RPMI7951 (cell line): ENCODE results near the gene PFN1. TPM values are rescaled to one million over a fixed set of nuclear protein-coding genes. Genes with fewer than 3 reads are reported as not detected.

ENCODE experiments used
- DNase-seq: peaks from one replicate; pipeline ENCODE4 v3.0.0-alpha.2; 2012; ENCODE audit warnings: low read depth
- total RNA-seq: library from RNA; depleted of rRNA; stranded (reverse); fragments of >200 nt; shearing (Covaris generic); gene quantifications from 2 replicates; pipeline ENCODE4 v1.2.3, GENCODE V29; 2014; rRNA removed

PFN1 gene
- total RNA-seq, 1 experiment from 2014 or later = 894 TPM

- no peak for DNase-seq
Measured at GRCh38 chr17:4896332-4897197, 51.8 kb downstream of the PFN1 start.

- no peak for DNase-seq
Measured at GRCh38 chr17:4895657-4896331, 52.5 kb downstream of the PFN1 start.

Other genes starting within 250 kb of the PFN1 start
- gene PELP1, start 244.4 kb downstream of the PFN1 start, total RNA-seq = 8.8 and 23.7 TPM in 2 replicates
- 10.6 and 14.3 TPM in 2 replicates for gene ARRB2, start 237.9 kb downstream of the PFN1 start, total RNA-seq
- gene MED11, start 217.1 kb downstream of the PFN1 start, total RNA-seq = 25.4 and 26.4 TPM in 2 replicates
- not detected in 2 replicates for gene ZMYND15, start 208.7 kb downstream of the PFN1 start, total RNA-seq
- 0.12 and 0.29 TPM in 2 replicates for gene CXCL16, start 208.6 kb downstream of the PFN1 start, total RNA-seq
- gene TM4SF5, start 176.6 kb downstream of the PFN1 start, total RNA-seq = not detected in 2 replicates
- 0.96 and 1.3 TPM in 2 replicates for gene VMO1, start 162.2 kb downstream of the PFN1 start, total RNA-seq
- gene GLTPD2, start 159.6 kb downstream of the PFN1 start, total RNA-seq = not detected in 2 replicates
- 319 and 393 TPM in 2 replicates for gene PSMB6, start 152.4 kb downstream of the PFN1 start, total RNA-seq
- gene PLD2, start 141.4 kb downstream of the PFN1 start, total RNA-seq = 7.0 and 12.1 TPM in 2 replicates
- gene MINK1, start 115.2 kb downstream of the PFN1 start, total RNA-seq = 11.0 and 11.1 TPM in 2 replicates
- gene C17orf107, start 49.0 kb downstream of the PFN1 start, total RNA-seq = 0.12 and 0.20 TPM in 2 replicates
- not detected in 2 replicates for gene CHRNE, start 45.4 kb downstream of the PFN1 start, total RNA-seq
- gene GP1BA, start 16.3 kb downstream of the PFN1 start, total RNA-seq = not detected in 2 replicates
- 45.3 and 71.5 TPM in 2 replicates for gene SLC25A11, start 8.5 kb downstream of the PFN1 start, total RNA-seq
- gene RNF167, start 8.3 kb downstream of the PFN1 start, total RNA-seq = 24.0 and 25.2 TPM in 2 replicates
- gene ENO3, start 2.6 kb upstream of the PFN1 start, total RNA-seq = 2.3 and 2.9 TPM in 2 replicates
- 33.2 and 35.9 TPM in 2 replicates for gene SPAG7, start 19.3 kb upstream of the PFN1 start, total RNA-seq
- 2.9 and 3.9 TPM in 2 replicates for gene CAMTA2, start 39.1 kb upstream of the PFN1 start, total RNA-seq
- 0.24 TPM in 1 of 2 replicates, not detected in the other for gene INCA1, start 49.0 kb upstream of the PFN1 start, total RNA-seq
- gene KIF1C, start 49.4 kb upstream of the PFN1 start, total RNA-seq = 21.4 and 32.9 TPM in 2 replicates
- not detected in 2 replicates for gene SLC52A1, start 86.9 kb upstream of the PFN1 start, total RNA-seq
- 0.36 and 0.39 TPM in 2 replicates for gene ZFP3, start 129.9 kb upstream of the PFN1 start, total RNA-seq
- 6.0 and 9.6 TPM in 2 replicates for gene ZNF232, start 163.3 kb upstream of the PFN1 start, total RNA-seq
- not detected in 2 replicates for gene USP6, start 167.5 kb upstream of the PFN1 start, total RNA-seq
- 4.4 and 4.7 TPM in 2 replicates for gene ZNF594, start 243.3 kb upstream of the PFN1 start, total RNA-seq